Testis (tissue), 2 donors: ENCODE measurements around the gene ZNF416.

Experiments
- CTCF ChIP-seq, 3 experiments: fragments of 450-650 bp in 2 of 3; fragments of 200-600 bp in 1 of 3; sonication (generic) in 1 of 3; IDR thresholded peaks; one replicate each; pipeline ENCODE4 v1.5.1; 2016 to 2019; ENCODE audit warnings: antibody characterized with exemption in 3 of 3, mild to moderate bottlenecking in 2 of 3, moderate library complexity in 1 of 3
- POLR2A ChIP-seq: fragments of 450-650 bp; IDR thresholded peaks from one replicate; pipeline ENCODE4 v1.6.1; 2017; ENCODE audit warnings: antibody characterized with exemption, mild to moderate bottlenecking, moderate library complexity

- TF ChIP-seq POLR2A (no peak), CTCF (IDR thresholded peaks at IDR 0.05) (no peak)
Measured at GRCh38 chr19:57587529-57587928, 8.8 kb upstream of the ZNF416 start.
